ENCODE results near the gene ITPR2.

DNA sequence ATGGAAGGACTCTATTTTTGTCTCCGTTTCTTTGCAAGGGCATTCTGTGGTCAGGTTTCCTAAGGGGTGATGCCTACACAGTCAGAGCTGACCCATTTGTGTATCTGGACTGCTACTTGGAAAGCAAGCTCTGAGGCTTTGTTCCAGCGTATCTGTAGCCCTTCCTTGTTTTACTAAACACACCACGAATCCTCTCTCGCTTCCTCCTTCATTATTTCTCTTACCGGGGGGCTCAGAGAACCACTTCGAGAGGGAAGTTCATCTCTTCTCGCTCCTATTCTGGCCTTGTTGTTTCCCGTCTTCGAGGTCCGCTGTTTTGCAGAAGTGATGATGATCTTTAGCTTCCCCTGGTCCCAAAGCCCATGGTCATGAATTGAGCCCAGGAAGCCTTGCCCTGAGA is 472.9 kb downstream of the ITPR2 start:
- TF ChIP-seq CTCF (conservative IDR thresholded peaks at IDR 0.05; ENCODE audit: low read length) = no peak
- no peak for TF ChIP-seq EZH2phosphoT487 (IDR thresholded peaks at IDR 0.05; ENCODE audit: borderline replicate concordance)

Measured in Loucy (cell line).